ENCODE data around the gene MAB21L2. TPM values are rescaled to one million over a fixed set of nuclear protein-coding genes. Genes with fewer than 3 reads are reported as not detected.
"Not testable (repeated sequence)": the region's sequence is repeated elsewhere in the genome, so short reads cannot be mapped to it uniquely, and the experiment has no call there.

Gene MAB21L2
- not detected for total RNA-seq

- Histone ChIP-seq H3K36me3 (peaks cover 17% of the 10 kb centered on the region), H3K4me3 (peak within 1 kb of the TSS; percentile 36), H3K4me1 (no peaks in the 10 kb centered on the region), H3K9me3 (peaks cover 10% of the 10 kb centered on the region), H3K27me3 (no peaks in the 10 kb centered on the region), H3K27ac (no peak within 1 kb of the TSS)
- TF ChIP-seq POLR2AphosphoS5 (IDR thresholded peaks at IDR 0.05) (no peak), CTCF (IDR thresholded peaks at IDR 0.05) (no peak), EP300 (IDR thresholded peaks at IDR 0.05) (no peak), POLR2A (IDR thresholded peaks at IDR 0.05) (no peak)
- DNase-seq (ENCODE audit: low spot score in 2 of 2), result no peak
- 84% methylated on average over 27 of the region's 27 CpGs for WGBS
These were observed at the start of gene MAB21L2 for GRCh38 chr4:150582146-150582872. Gene MAB21L2, plus strand, starts transcription at chr4:150582151. Its CDS starts 879 bp downstream, at chr4:150583030.

GRCh38 chr4:150533673-150534072 lies 48.3 kb upstream of the MAB21L2 start:
- Histone ChIP-seq H3K4me3 (no peak overlapping the region), H3K9me3 (no peaks in the 10 kb centered on the region), H3K27ac (no peak overlapping the region), H3K36me3 (no peaks in the 10 kb centered on the region), H3K27me3 (no peaks in the 10 kb centered on the region), H3K4me1 (no peaks in the 10 kb centered on the region)
- TF ChIP-seq POLR2AphosphoS5 (IDR thresholded peaks at IDR 0.05) (no peak), EP300 (IDR thresholded peaks at IDR 0.05) (no peak), POLR2A (IDR thresholded peaks at IDR 0.05) (no peak), CTCF (IDR thresholded peaks at IDR 0.05) (no peak)
- DNase-seq (ENCODE audit: low spot score in 2 of 2), result no peak
- WGBS, result 86% methylated on average over 3 of the region's 3 CpGs

GRCh38 chr4:150534818-150535217 lies 47.1 kb upstream of the MAB21L2 start:
- H3K9me3 ChIP-seq, result no peaks in the 10 kb centered on the region
- no peak overlapping the region for H3K4me3 ChIP-seq
- H3K4me1 ChIP-seq, result no peaks in the 10 kb centered on the region
- DNase-seq (ENCODE audit: low spot score in 2 of 2), result no peak
- H3K27me3 ChIP-seq, result no peaks in the 10 kb centered on the region
- TF ChIP-seq POLR2AphosphoS5 (IDR thresholded peaks at IDR 0.05) (no peak), POLR2A (IDR thresholded peaks at IDR 0.05) (no peak), CTCF (IDR thresholded peaks at IDR 0.05) (no peak), EP300 (IDR thresholded peaks at IDR 0.05) (no peak)
- H3K36me3 ChIP-seq, result no peaks in the 10 kb centered on the region
- no peak overlapping the region for H3K27ac ChIP-seq

- H3K36me3 ChIP-seq; H3K27me3 ChIP-seq; DNase-seq (ENCODE audit: low spot score in 2 of 2); H3K27ac ChIP-seq; H3K4me3 ChIP-seq; H3K9me3 ChIP-seq; H3K4me1 ChIP-seq: not testable (repeated sequence)
- WGBS, result 95% methylated on average over 3 of the region's 3 CpGs
These were observed 44.0 kb upstream of the MAB21L2 start for GRCh38 chr4:150537911-150538310.

GRCh38 chr4:150540536-150540935 lies 41.4 kb upstream of the MAB21L2 start:
- no peaks in the 10 kb centered on the region for H3K4me1 ChIP-seq

More at GRCh38 chr4:150540536-150540935, 41.4 kb upstream of the MAB21L2 start:
- no peak for DNase-seq (ENCODE audit: low spot score in 2 of 2)
- H3K36me3 ChIP-seq, result no peaks in the 10 kb centered on the region
- H3K4me3 ChIP-seq, result no peak overlapping the region
- no peaks in the 10 kb centered on the region for H3K9me3 ChIP-seq
- no peak overlapping the region for H3K27ac ChIP-seq
- TF ChIP-seq EP300 (IDR thresholded peaks at IDR 0.05) (no peak), POLR2AphosphoS5 (IDR thresholded peaks at IDR 0.05) (no peak), CTCF (IDR thresholded peaks at IDR 0.05) (no peak), POLR2A (IDR thresholded peaks at IDR 0.05) (no peak)
- H3K27me3 ChIP-seq, result no peaks in the 10 kb centered on the region
